Stimulated activated naive CD8-positive, alpha-beta T cell treated with anti-CD3 and anti-CD28 coated beads, Interleukin-15, Interleukin-2, amounts not matched to agents 100 U/mL and 50 U/mL, for 24 hours (primary cell): ENCODE data around the gene JAG2.

Source experiments
- ATAC-seq: fragments of 150-1000 bp; cut with Tn5 transposase; one replicate; pipeline ENCODE4 v1.10.0; 2021
- DNase-seq: peaks from one replicate; pipeline ENCODE4 v3.0.0; 2021

JAG2 gene

GRCh38 chr14:105203057-105203531 is 34.5 kb upstream of the JAG2 start:
- DNase-seq (peak; percentile 76), ATAC-seq (peak; percentile 24)

DNA sequence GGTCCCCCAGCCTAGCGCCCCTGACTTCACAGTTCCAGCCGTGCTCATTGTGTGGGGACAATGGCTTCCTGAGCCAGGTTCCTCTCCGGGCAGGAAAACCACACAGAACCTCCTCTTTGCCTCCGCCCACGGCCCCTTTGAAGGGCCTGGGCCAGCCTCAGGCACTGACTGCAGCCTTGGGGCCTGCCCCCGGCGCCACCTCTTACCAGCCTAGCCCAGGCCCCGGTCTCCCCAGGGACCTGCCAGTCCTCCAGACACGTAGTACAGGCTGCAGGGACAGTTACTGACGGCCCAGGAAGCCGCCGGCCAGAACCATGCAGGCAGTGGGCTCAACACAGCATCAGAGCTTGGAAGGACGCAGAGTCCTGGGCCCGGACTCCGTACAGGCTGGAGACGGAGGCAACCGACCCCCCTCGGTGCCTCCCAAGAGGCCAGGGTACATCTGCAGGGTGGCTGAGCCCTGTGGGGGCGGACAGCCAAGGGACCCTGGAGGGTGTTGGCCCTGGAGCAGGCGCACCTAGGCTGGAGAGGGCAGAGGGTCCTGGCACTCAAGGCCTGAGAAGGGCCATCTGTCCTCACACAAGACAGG is 33.4 kb upstream of the JAG2 start:
- ATAC-seq = peak; percentile 53

GRCh38 chr14:105201156-105201924 is 32.8 kb upstream of the JAG2 start:
- DNase-seq = no peak
- ATAC-seq = no peak

More for the DNA sequence above, 33.4 kb upstream of the JAG2 start:
- DNase-seq = peak; percentile 67

GRCh38 chr14:105200641-105201040 is 32.1 kb upstream of the JAG2 start:
- ATAC-seq (no peak), DNase-seq (no peak)

GRCh38 chr14:105200074-105200473 is 31.5 kb upstream of the JAG2 start:
- ATAC-seq (no peak), DNase-seq (peak; percentile 44)

- no peak for ATAC-seq
- no peak for DNase-seq
These were observed 30.5 kb upstream of the JAG2 start for GRCh38 chr14:105199093-105199492.

DNA sequence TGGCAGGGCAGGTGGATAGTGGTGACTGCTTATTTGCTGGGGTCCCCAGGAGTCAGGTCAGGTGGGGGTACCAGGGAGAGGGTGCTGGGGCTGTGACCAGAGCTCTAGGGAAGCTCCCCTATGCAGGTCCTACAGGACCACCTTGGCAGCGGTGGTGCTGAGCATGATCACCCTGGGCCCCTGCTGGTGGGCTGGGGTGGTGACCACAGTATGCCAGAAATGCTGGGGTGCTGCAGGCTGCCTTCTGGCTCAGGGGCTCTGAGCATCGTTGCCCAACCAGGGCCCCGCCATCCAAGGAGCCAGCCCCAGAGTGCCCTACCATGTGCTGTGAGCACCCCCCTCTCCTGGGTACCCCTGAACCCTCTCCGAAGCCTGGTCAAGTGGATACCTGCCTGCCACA is 30.0 kb upstream of the JAG2 start:
- DNase-seq (no peak), ATAC-seq (no peak)

- peak; percentile 19 for ATAC-seq
- no peak for DNase-seq
These were observed 28.6 kb upstream of the JAG2 start for GRCh38 chr14:105197211-105197641.

DNA sequence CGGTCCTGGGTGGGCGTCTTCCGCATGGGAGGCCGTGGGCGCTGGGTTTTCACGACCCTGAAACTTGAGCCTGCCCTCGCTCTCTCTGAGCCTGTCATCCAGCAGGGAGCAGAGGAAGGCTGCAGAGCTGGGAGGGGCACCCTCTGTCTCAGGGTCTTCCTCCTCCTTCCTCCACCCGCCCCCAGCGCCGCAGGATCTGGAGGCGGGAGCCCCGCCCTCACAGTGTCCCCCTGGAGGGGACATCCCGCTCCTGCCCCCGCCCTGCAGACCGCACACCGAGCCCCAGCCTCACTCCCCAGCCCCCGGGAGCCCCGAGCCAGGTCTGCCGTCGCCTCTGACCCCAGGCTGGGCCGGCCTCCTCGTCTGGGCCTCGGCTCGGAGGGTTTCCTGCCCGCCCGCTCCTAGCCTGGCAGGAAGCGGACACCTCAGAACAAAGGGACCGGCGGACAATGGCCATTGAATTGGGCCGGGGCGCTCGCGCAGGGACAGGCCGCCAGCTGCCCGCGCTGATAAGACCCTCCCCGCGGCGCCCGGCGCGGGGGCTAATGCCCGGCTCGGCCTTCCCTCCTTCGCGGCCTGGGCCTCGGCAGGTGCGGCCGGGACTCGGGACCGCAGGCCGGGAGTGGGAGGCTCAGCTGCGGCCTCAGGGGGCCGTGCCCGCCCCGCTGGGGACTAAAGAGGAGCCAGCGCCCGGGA is 27.8 kb upstream of the JAG2 start:
- ATAC-seq (no peak), DNase-seq (no peak)

- no peak for DNase-seq
- no peak for ATAC-seq
These were observed 27.1 kb upstream of the JAG2 start for GRCh38 chr14:105195522-105196264.

DNA sequence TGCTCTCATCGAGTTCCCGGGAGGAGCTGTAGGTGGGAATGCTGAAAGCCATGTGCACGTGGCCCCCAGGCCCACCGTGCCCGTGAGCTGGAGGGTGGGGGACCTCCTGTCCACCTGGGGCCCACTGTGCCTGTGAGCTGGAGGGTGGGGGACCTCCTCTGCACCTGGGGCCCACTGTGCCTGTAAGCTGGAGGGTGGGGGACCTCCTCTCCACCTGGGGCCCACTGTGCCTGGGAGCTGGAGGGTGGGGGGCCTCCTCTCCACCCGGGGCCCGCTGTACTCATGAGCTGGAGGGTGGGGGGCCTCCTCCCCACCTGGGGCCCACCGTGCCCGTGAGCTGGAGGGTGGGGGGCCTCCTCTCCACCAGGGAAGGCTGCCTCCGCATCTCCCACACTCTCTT is 26.5 kb upstream of the JAG2 start:
- no peak for ATAC-seq

DNA sequence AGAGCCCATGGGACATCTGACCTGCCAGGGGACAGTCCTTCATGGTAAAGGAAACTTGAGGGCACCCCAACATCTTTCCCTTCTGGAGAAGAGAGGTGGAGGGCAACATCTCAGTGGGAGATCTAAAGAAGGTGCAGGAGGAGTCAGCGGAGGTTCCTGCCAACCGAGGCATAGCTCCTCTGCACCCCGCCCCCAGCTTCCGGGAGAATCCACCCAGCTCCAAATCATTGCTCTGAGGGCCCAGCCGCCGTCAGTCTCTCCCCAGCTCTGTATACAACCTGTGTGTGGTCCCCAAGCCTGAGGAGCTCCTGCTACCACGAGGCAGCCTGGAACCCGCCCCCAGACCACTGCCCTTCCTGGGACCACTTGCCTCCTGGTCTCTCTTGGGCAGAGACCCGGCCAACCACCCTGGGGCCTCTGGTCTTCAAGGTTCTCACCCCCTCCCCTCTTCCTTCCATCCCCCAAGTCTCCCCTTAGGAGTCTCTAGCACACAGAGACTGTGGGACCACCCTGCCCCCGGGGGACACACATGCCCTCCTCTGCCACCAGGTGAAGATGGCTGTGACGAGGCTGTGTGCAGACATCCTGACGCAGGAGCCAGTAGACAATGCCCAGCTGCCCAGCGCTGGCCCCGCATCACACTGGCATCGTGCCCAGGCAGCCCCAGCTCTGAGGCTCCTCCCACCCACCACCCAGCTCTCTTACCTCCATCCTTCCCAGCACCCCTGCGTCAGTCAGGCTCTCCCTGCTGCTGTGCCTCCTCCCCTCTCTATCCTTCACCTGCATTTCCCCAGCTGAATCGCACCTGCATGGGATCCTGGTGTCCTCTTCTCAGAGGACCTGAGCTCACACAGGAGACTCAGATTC is 25.6 kb upstream of the JAG2 start:
- ATAC-seq (no peak), DNase-seq (peak; percentile 52)

More for the DNA sequence above, 26.5 kb upstream of the JAG2 start:
- no peak for DNase-seq

- ATAC-seq (peak; percentile 41), DNase-seq (peak; percentile 47)
These were observed 24.5 kb upstream of the JAG2 start for GRCh38 chr14:105192866-105193731.

- ATAC-seq (peak; percentile 2), DNase-seq (no peak)
These were observed 19.5 kb upstream of the JAG2 start for GRCh38 chr14:105187935-105188524.

- ATAC-seq = no peak
These were observed 18.5 kb upstream of the JAG2 start for GRCh38 chr14:105187116-105187515.

DNA sequence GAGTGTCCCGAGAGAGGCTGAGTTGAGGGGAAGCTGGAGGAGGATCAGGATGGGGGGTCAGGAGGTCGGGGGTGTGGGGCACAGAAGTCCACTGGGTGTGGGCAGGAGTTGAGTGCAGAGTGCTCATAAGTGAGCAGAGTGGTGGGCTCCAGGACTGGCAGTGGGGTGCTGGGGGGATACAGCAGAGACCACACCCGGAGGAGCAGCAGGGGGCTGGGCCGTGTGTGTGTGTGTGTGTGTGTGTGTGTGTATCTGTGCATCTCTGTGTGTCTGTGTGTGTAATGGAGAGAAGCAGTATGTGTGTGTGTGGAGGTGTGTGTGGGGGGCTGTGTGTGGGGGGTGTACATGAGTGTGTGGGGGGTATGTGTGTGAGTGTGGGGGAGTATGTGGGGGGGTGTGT is 17.4 kb upstream of the JAG2 start:
- ATAC-seq (no peak), DNase-seq (no peak)

More at GRCh38 chr14:105187116-105187515, 18.5 kb upstream of the JAG2 start:
- no peak for DNase-seq

DNA sequence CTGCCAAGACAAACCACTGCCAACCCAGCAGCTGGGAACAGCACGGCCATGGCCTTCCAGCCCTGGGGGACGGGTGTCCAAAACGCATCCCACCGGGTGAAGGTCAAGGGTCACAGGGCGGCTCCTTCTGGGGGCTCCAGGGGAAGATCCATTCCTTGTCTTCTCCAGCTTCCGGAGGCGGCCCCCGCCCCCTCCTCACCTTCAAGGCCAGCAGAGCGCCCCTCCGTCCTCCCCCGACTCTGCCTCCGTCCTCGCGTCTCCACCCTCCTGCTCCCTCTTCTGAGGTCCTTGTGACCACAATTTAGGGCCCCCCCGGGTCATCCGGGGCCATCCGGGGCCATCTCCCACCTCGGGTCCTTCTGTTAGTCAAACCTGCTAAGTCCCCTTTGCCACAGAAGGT is 16.4 kb upstream of the JAG2 start:
- DNase-seq (no peak), ATAC-seq (no peak)

- no peak for ATAC-seq
- DNase-seq = no peak
These were observed 15.9 kb upstream of the JAG2 start for GRCh38 chr14:105184461-105184860.

- DNase-seq (no peak), ATAC-seq (no peak)
These were observed 13.9 kb upstream of the JAG2 start for GRCh38 chr14:105182296-105183020.
